Heart right ventricle (tissue), 16 donors: ENCODE measurements around the gene DPF3. TPM values are rescaled to one million over a fixed set of nuclear protein-coding genes. Genes with fewer than 3 reads are reported as not detected.

Source experiments
- ATAC-seq, 8 donors: fragments of 200-7000 bp; cut with Tn5 transposase; one replicate each; pipeline ENCODE4 v1.9.1; 2020; ENCODE audit warnings: mild to moderate bottlenecking in 8 of 8, moderate library complexity in 8 of 8, moderate number of reproducible peaks in 1 of 8
- DNase-seq, 2 donors: peaks; one replicate each; pipeline ENCODE4 v3.0.0-alpha.2; 2020
- H3K27ac ChIP-seq, 10 donors: fragments of 200-600 bp; sonication (generic) in 2 of 10; one replicate each; pipeline versions ENCODE4 v1.5.0 to v1.8.0; 2020 to 2022; ENCODE audit warnings: mild to moderate bottlenecking in 3 of 10
- H3K27me3 ChIP-seq, 7 donors: fragments of 200-600 bp; one replicate each; pipeline ENCODE4 v1.8.0; 2021 to 2022; ENCODE audit warnings: mild to moderate bottlenecking in 2 of 7
- H3K36me3 ChIP-seq, 9 donors: fragments of 200-600 bp; sonication (generic) in 1 of 9; one replicate each; pipeline versions ENCODE4 v1.5.0 to v1.8.0; 2020 to 2022; ENCODE audit warnings: mild to moderate bottlenecking in 2 of 9
- H3K4me1 ChIP-seq, 9 donors: fragments of 200-600 bp; sonication (generic) in 1 of 9; one replicate each; pipeline versions ENCODE4 v1.5.0 to v1.8.0; 2020 to 2022; ENCODE audit warnings: mild to moderate bottlenecking in 4 of 9
- H3K4me3 ChIP-seq, 10 donors: fragments of 200-600 bp; sonication (generic) in 2 of 10; one replicate each; pipeline versions ENCODE4 v1.5.0 to v1.8.0; 2020 to 2022; ENCODE audit warnings: mild to moderate bottlenecking in 7 of 10, moderate library complexity in 2 of 10
- H3K9me3 ChIP-seq, 11 donors: fragments of 200-600 bp in 10 of 11; sonication (generic) in 2 of 11; one replicate each; pipeline versions ENCODE4 v1.5.0 to v1.8.0; 2013 to 2022; ENCODE audit warnings: mild to moderate bottlenecking in 2 of 11, control low read depth in 1 of 11, moderate library complexity in 1 of 11
- WGBS, 2 donors: extraction: QIAGEN DNeasy Blood & Tissue Kit; methylation state at CpG; one replicate each; pipeline ENCODE4 v1.1.7; 2013; ENCODE audit warnings: inconsistent platforms in 1 of 2; 5-methylcytosine and 5-hydroxymethylcytosine counted together
- intact Hi-C, 10 donors: fragments of 100-400 bp; cut with DNase I; formaldehyde crosslinking; loops; one replicate each; pipeline versions ENCODE4 v1.11.1 to v1.14.2; 2022
- polyA plus RNA-seq, 2 donors: library from polyadenylated mRNA; stranded (reverse); fragments of 200-250 nt; gene quantifications; one replicate each; pipeline ENCODE4 v1.2.3, GENCODE V29; 2013
- total RNA-seq, 10 donors: library from RNA; stranded (reverse); fragmentation: NEBNext Ultra II Directional in 3 of 10; extraction: Animal tissue kit (Norgen Biotek cat#: 25700) in 3 of 10; gene quantifications; one replicate each; pipeline versions ENCODE4 v1.2.1 to v1.2.4, GENCODE V29; 2021 to 2023
- TF ChIP-seq, protein P1 (sequence below), 9 donors: fragments of 200-600 bp; sonication (generic) in 2 of 9; IDR thresholded peaks; one replicate each; pipeline versions ENCODE4 v1.5.0 to v1.8.0; 2021 to 2022; ENCODE audit warnings: antibody characterized with exemption in 9 of 9, mild to moderate bottlenecking in 5 of 9, moderate library complexity in 1 of 9
- donor health status: Arrhythmogenic right ventricular cardiomyopathy.
- donor health status: ischemic (EF 13 %, LVEDD 7.1; RV severe dilation, severe dysfunction).
- donor health status: healthy with polysubstance abuse.
- donor health status: DM: no; HTN: yes; CAD: no.
- donor health status: DM: no; HTN: no; CAD: no.
- donor health status: ischemic (EF 25% LVEDD 6.9; RV normal size, moderate dysfunction).
- donor health status: ischemic (EF 25% LVEDD 5.7; RV mildly dilated, moderate dysfunction).
- donor health status: healthy.
- donor health status: DM: yes; HTN: yes; CAD: no.
- donor health status: Ischemic cardiomyopathy.
- donor health status: ischemic (EF 35%, LVEDD 5.7; RV mildly dilated, moderate dysfunction).
- donor health status: nonischemic (EF 11% LVEDD 7.7; RV severe dilation, severe dysfunction).
- donor health status: DM: yes; HTN: yes; CAD: no.
- donor health status: PGD.
- donor health status: ischemic (EF 29% LVEDD 5.4; RV normal size, mild dysfunction).
- donor health status: nonischemic (EF 23%, LVEDD 6.1; RV moderate dilation, normal function).

DPF3 gene
- total and polyA plus RNA-seq, 12 donors, result 3.8 to 52.3 (median 35.6) TPM

DNA sequence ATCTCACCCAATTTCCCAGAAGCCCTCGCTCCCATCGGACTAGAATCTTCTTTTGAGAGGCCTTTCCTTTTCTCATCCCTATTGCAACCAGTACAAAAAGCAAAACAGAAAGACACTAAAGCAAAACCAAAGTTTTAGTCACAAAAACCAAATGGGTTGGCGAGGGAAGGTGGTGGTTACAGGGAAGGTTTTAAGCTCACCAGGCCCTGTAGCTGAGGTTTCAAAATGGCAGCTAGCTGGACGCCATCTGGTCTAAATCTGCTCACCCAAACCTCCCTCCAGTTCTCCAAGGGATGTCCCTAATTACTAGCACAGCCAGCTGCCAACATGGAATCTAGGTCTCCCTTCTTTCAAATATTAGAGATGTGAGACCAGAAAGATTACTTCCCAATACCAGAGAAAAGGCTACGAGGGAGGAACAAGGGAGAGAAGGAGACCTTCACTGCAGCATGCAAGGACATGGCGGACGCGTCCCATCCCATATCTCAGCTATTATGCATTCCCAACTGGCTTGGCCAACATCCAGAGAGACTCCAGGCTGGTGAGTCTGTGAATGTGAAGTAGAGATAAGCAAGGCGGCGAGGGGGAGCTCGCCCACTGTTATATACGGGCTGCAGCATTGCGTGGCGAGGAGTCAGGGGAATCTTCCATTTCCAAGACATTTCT is 70.8 kb downstream of the DPF3 start:
- Histone ChIP-seq H3K9me3 (peaks cover 0 to 17% (median 4%) of the 10 kb centered on the region in 11 donors), H3K27me3 (no peaks in the 10 kb centered on the region), H3K36me3 (no peaks in the 10 kb centered on the region), H3K27ac (peak overlapping the region; percentile 1 to 82 (median 73)), H3K4me1 (peaks cover 0 to 33% (median 10%) of the 10 kb centered on the region in 9 donors), H3K4me3 (no peak overlapping the region)
- ATAC-seq (peak; percentile 73 to 94 (median 86)), DNase-seq (peak; percentile 41 to 78)
- intact Hi-C loops, result loop anchor here in 1 of 10 donors (10.0 kb wide), 1 partner anchor 72 kb away; the partner anchor contains the start of gene DPF3
- 38 to 57% methylated on average over 14 of the region's 14 CpGs for WGBS, 2 donors
- TF ChIP-seq, protein P1, sequence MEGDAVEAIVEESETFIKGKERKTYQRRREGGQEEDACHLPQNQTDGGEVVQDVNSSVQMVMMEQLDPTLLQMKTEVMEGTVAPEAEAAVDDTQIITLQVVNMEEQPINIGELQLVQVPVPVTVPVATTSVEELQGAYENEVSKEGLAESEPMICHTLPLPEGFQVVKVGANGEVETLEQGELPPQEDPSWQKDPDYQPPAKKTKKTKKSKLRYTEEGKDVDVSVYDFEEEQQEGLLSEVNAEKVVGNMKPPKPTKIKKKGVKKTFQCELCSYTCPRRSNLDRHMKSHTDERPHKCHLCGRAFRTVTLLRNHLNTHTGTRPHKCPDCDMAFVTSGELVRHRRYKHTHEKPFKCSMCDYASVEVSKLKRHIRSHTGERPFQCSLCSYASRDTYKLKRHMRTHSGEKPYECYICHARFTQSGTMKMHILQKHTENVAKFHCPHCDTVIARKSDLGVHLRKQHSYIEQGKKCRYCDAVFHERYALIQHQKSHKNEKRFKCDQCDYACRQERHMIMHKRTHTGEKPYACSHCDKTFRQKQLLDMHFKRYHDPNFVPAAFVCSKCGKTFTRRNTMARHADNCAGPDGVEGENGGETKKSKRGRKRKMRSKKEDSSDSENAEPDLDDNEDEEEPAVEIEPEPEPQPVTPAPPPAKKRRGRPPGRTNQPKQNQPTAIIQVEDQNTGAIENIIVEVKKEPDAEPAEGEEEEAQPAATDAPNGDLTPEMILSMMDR (IDR thresholded peaks at IDR 0.05), result no peak

DNA sequence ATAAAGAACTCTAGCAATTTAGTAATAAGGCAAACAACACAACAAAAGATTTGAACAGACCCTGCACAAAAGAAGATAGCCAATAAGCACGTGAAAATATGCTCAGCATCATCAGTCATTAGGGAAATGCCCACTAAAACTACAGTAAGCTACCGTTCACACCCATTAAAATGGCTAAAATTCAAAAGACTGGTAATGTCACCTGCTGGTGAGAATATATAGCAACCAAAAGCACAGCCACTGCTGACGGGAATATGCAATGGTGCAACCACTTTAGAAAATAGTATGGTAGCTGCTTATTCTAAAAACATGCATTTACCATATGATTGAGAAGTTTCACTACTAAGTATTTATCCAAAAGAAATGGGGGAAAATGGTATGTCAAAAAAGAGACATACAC is 74.9 kb downstream of the DPF3 start:
- no peak for ATAC-seq
- intact Hi-C loops, result no loop called here
- TF ChIP-seq, protein P1 (IDR thresholded peaks at IDR 0.05), result no peak
- H3K36me3 ChIP-seq, result no peaks in the 10 kb centered on the region
- 71 to 90% methylated on average over 3 of the region's 3 CpGs for WGBS, 2 donors
- no peaks in the 10 kb centered on the region for H3K27me3 ChIP-seq
- H3K9me3 ChIP-seq, result peaks cover 0 to 17% (median 4%) of the 10 kb centered on the region in 11 donors
- no peak for DNase-seq
- H3K4me1 ChIP-seq, result peaks cover 0 to 36% (median 10%) of the 10 kb centered on the region in 9 donors
- no peak overlapping the region for H3K4me3 ChIP-seq
- no peak overlapping the region for H3K27ac ChIP-seq

DNA sequence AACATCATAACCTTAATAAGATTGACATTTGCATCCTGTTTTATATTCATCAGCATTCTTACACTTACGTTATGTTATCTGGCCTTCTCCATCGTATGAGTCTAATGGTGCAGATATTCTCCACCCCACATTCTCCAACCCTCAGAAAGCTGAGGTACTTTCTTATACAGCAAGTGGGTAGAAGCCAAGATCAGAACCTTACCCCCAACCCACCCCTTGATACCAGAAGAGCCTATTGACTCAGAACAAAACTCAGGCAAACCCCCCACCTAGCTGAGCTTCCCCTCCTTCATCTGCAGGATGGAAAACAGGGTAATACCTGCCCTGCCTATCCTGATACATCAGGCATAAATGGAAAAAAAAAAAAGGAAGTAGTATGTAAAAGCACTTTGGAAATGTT is 77.6 kb downstream of the DPF3 start:
- ATAC-seq (no peak), DNase-seq (no peak)
- no peak overlapping the region for H3K4me3 ChIP-seq
- H3K27ac ChIP-seq, result no peak overlapping the region
- no peaks in the 10 kb centered on the region for H3K27me3 ChIP-seq
- H3K4me1 ChIP-seq, result peaks cover 0 to 45% (median 22%) of the 10 kb centered on the region in 9 donors
- 35 to 51% methylated on average over 2 of the region's 2 CpGs for whole genome bisulfite sequencing, 2 donors
- TF ChIP-seq, protein P1 (IDR thresholded peaks at IDR 0.05), result no peak
- H3K36me3 ChIP-seq, result no peaks in the 10 kb centered on the region
- intact Hi-C loops, result no loop called here
- H3K9me3 ChIP-seq, result peaks cover 0 to 17% (median 4%) of the 10 kb centered on the region in 11 donors

DNA sequence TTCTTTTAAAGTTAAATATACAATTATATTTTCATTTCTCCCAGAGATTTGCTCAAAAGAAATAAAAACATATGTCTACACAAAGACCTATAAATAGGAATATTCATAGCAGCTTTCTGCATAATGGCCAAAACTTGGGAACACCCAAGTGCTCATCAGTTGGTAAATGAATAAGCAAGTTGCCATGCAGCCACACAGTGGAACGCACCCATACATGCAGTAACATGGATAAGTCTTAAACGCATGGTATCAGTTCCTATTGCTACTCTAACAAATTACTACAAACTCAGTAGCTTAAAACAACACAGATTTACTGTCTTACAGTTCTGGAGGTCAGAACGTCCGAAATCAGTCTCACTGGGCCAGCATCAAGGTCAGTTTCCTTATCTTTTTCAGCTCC is 78.5 kb downstream of the DPF3 start:
- H3K27ac ChIP-seq, result peak overlapping the region in 1 of 10 donors; percentile 12
- H3K4me3 ChIP-seq, result no peak overlapping the region
- ATAC-seq (no peak), DNase-seq (no peak)
- no peaks in the 10 kb centered on the region for H3K27me3 ChIP-seq
- WGBS, 2 donors, result 58 to 64% methylated on average over 4 of the region's 4 CpGs
- intact Hi-C loops, result no loop called here
- TF ChIP-seq, protein P1 (IDR thresholded peaks at IDR 0.05), result no peak
- H3K4me1 ChIP-seq, result peaks cover 5 to 54% (median 31%) of the 10 kb centered on the region in 9 donors
- H3K36me3 ChIP-seq, result no peaks in the 10 kb centered on the region
- peaks cover 0 to 17% (median 4%) of the 10 kb centered on the region in 11 donors for H3K9me3 ChIP-seq
